Neural cell (in vitro differentiated cells): ENCODE measurements around the gene SLC6A9. TPM values are rescaled to one million over a fixed set of nuclear protein-coding genes. Genes with fewer than 3 reads are reported as not detected.

Experiments used
- H2AFZ ChIP-seq: fragments of 200-600, 300-800 bp; sonication (generic), shearing (Covaris generic); 2 replicates; pipeline ENCODE4 v1.6.0; 2014; ENCODE audit warnings: low read depth, mild to moderate bottlenecking, antibody characterized with exemption, low read length, moderate library complexity
- H3F3A ChIP-seq: fragments of 200-600 bp; shearing (Covaris generic); 2 replicates; pipeline ENCODE4 v1.6.1; 2016; ENCODE audit warnings: mild to moderate bottlenecking, moderate library complexity, mixed read lengths, antibody characterized with exemption, low read length; ENCODE audit not compliant: insufficient read depth, poor library complexity, severe bottlenecking
- H3K27ac ChIP-seq: fragments of 200-600, 300-800 bp; sonication (generic), shearing (Covaris generic); 2 replicates; pipeline ENCODE4 v1.5.1; 2014; ENCODE audit warnings: mild to moderate bottlenecking, low read length, moderate library complexity
- H3K27me3 ChIP-seq: fragments of 300-800, 200-600 bp; sonication (generic), shearing (Covaris generic); 2 replicates; pipeline ENCODE4 v1.6.0; 2014; ENCODE audit warnings: mild to moderate bottlenecking, low read depth, low read length, moderate library complexity; ENCODE audit not compliant: insufficient read depth
- H3K36me3 ChIP-seq: fragments of 300-800, 200-600 bp; sonication (generic), shearing (Covaris generic); 2 replicates; pipeline ENCODE4 v1.5.1; 2014; ENCODE audit warnings: mild to moderate bottlenecking, antibody characterized with exemption, low read length, moderate library complexity; ENCODE audit not compliant: insufficient read depth
- H3K4me2 ChIP-seq: fragments of 300-800, 200-600 bp; sonication (generic), shearing (Covaris generic); 2 replicates; pipeline ENCODE4 v1.6.0; 2014; ENCODE audit warnings: mild to moderate bottlenecking, low read length
- H3K4me3 ChIP-seq: fragments of 300-800, 200-600 bp; sonication (generic), shearing (Covaris generic); 2 replicates; pipeline ENCODE4 v1.5.1; 2014; ENCODE audit warnings: mild to moderate bottlenecking, low read length, moderate library complexity
- H3K79me2 ChIP-seq: fragments of 200-600 bp; shearing (Covaris generic); replicated peaks from 2 replicates; pipeline ENCODE4 v1.6.0; 2014; ENCODE audit warnings: mild to moderate bottlenecking, low read length, moderate library complexity; ENCODE audit not compliant: insufficient read depth
- H3K9ac ChIP-seq: fragments of 300-800, 200-600 bp; sonication (generic), shearing (Covaris generic); 2 replicates; pipeline ENCODE4 v1.6.1; 2016; ENCODE audit warnings: mild to moderate bottlenecking, low read length, mixed read lengths
- H3K9me2 ChIP-seq: fragments of 200-600 bp; shearing (Covaris generic); 2 replicates; pipeline ENCODE4 v1.6.1; 2016; ENCODE audit warnings: mild to moderate bottlenecking, low read length, mixed read lengths; ENCODE audit not compliant: insufficient read depth
- H3K9me3 ChIP-seq: fragments of 200-600, 300-800 bp; sonication (generic), shearing (Covaris generic); 2 replicates; pipeline ENCODE4 v1.6.1; 2016; ENCODE audit warnings: mild to moderate bottlenecking, mixed run types, low read length, moderate library complexity, mixed read lengths
- H4K20me1 ChIP-seq: fragments of 200-600 bp; shearing (Covaris generic); 2 replicates; pipeline ENCODE4 v1.6.1; 2016; ENCODE audit warnings: mild to moderate bottlenecking, mixed run types; ENCODE audit not compliant: insufficient read depth
- CTCF ChIP-seq: fragments of 450-650 bp; IDR thresholded peaks from 2 replicates; pipeline ENCODE4 v1.5.1; 2014; ENCODE audit warnings: antibody characterized with exemption, mild to moderate bottlenecking, moderate library complexity; ENCODE audit not compliant: poor library complexity, severe bottlenecking
- EP300 ChIP-seq: fragments of 450-650 bp; conservative IDR thresholded peaks from 2 replicates; pipeline ENCODE4 v1.6.1; 2014; ENCODE audit warnings: antibody characterized with exemption, mild to moderate bottlenecking, moderate library complexity; ENCODE audit not compliant: poor library complexity, severe bottlenecking
- EZH2 ChIP-seq: fragments of 200-600, 300-800 bp; shearing (Covaris generic), sonication (generic); IDR thresholded peaks from 2 replicates; pipeline ENCODE4 v1.6.1; 2014; ENCODE audit warnings: antibody characterized with exemption, low read length, borderline replicate concordance, mild to moderate bottlenecking; ENCODE audit not compliant: insufficient read depth, poor library complexity, severe bottlenecking
- MXI1 ChIP-seq: fragments of 450-650 bp; conservative IDR thresholded peaks from 2 replicates; pipeline ENCODE4 v1.6.1; 2014; ENCODE audit warnings: antibody characterized with exemption, mild to moderate bottlenecking; ENCODE audit not compliant: poor library complexity, severe bottlenecking
- POLR2AphosphoS5 ChIP-seq: IDR thresholded peaks from 2 replicates; pipeline ENCODE4 v1.6.1; 2012
- RAD21 ChIP-seq: fragments of 450-650 bp; conservative IDR thresholded peaks from 2 replicates; pipeline ENCODE4 v1.6.1; 2014; ENCODE audit warnings: antibody characterized with exemption, mild to moderate bottlenecking, moderate library complexity
- REST ChIP-seq: IDR thresholded peaks from 2 replicates; pipeline ENCODE4 v1.6.1; 2012; ENCODE audit warnings: borderline replicate concordance
- SMC3 ChIP-seq: fragments of 450-650 bp; conservative IDR thresholded peaks from 2 replicates; pipeline ENCODE4 v1.6.1; 2014; ENCODE audit warnings: antibody characterized with exemption, mild to moderate bottlenecking, moderate library complexity; ENCODE audit not compliant: poor library complexity
- TAF1 ChIP-seq: IDR thresholded peaks from 2 replicates; pipeline ENCODE4 v1.6.1; 2012; ENCODE audit warnings: low read depth
- polyA plus RNA-seq: library from polyadenylated mRNA; depleted of rRNA; stranded (reverse); fragments of >200 nt; gene quantifications from 2 replicates; pipeline ENCODE4 v1.2.3, GENCODE V29; 2014

SLC6A9 gene
- polyA plus RNA-seq, 1 donor from 2014 or later, result 1.3 TPM

- peak overlapping the region; percentile 78 for H3K4me3 ChIP-seq
- peak overlapping the region; percentile 99 for H3K27ac ChIP-seq
- peak overlapping the region; percentile 6 for H2AFZ ChIP-seq
- no peak for TF ChIP-seq EP300
- TF ChIP-seq RAD21, result no peak
- TF ChIP-seq POLR2AphosphoS5, result no peak
- TF ChIP-seq TAF1, result no peak
- H3K79me2 ChIP-seq, result peaks cover 46% of the 10 kb centered on the region
- H3K9me3 ChIP-seq, result no peaks in the 10 kb centered on the region
- H3K4me2 ChIP-seq, result peak overlapping the region; percentile 95
- H3K27me3 ChIP-seq, result no peaks in the 10 kb centered on the region
- H4K20me1 ChIP-seq, result no peaks in the 10 kb centered on the region
- H3F3A ChIP-seq, result no peaks in the 10 kb centered on the region
- peak overlapping the region; percentile 86 for H3K9ac ChIP-seq
- peaks cover 8% of the 10 kb centered on the region for H3K36me3 ChIP-seq
- no peaks in the 10 kb centered on the region for H3K9me2 ChIP-seq
Measured at GRCh38 chr1:43953361-43953760, 77.9 kb downstream of the SLC6A9 start.

GRCh38 chr1:43952731-43953346 is 78.4 kb downstream of the SLC6A9 start:
- peak overlapping the region; percentile 95 for H3K4me2 ChIP-seq
- peaks cover 51% of the 10 kb centered on the region for H3K79me2 ChIP-seq
- TF ChIP-seq EZH2, result no peak
- peak; percentile 56 for TF ChIP-seq MXI1
- peak; percentile 81 for TF ChIP-seq TAF1
- TF ChIP-seq EP300, result peak; percentile 86
- TF ChIP-seq REST, result peak; percentile 91
- TF ChIP-seq POLR2AphosphoS5, result peak; percentile 96
- peak; percentile 46 for TF ChIP-seq SMC3
- TF ChIP-seq RAD21, result peak; percentile 34
- TF ChIP-seq CTCF, result no peak
- H4K20me1 ChIP-seq, result no peaks in the 10 kb centered on the region
- no peaks in the 10 kb centered on the region for H3K27me3 ChIP-seq
- H3K9me3 ChIP-seq, result no peaks in the 10 kb centered on the region
- H3K36me3 ChIP-seq, result peaks cover 2% of the 10 kb centered on the region
- H3K9me2 ChIP-seq, result no peaks in the 10 kb centered on the region
- H3K9ac ChIP-seq, result peak overlapping the region; percentile 86
- H3K27ac ChIP-seq, result peak overlapping the region; percentile 99
- H3K4me3 ChIP-seq, result peak overlapping the region; percentile 78
- H3F3A ChIP-seq, result no peaks in the 10 kb centered on the region
- H2AFZ ChIP-seq, result peak overlapping the region; percentile 6
